Left renal cortex interstitium (tissue), 4 donors: Measurements from ENCODE around the gene USP27X. TPM values are rescaled to one million over a fixed set of nuclear protein-coding genes. Genes with fewer than 3 reads are reported as not detected.

Source experiments
- DNase-seq, 4 donors: peaks; one replicate each; pipeline ENCODE4 v3.0.0-alpha.2; 2013; ENCODE audit warnings: low read depth in 4 of 4, low spot score in 2 of 4, missing footprints in 1 of 4
- polyA plus RNA-seq, 4 donors: library from polyadenylated mRNA; unstranded; fragments of 120-200 nt; gene quantifications; one replicate each; pipeline ENCODE4 v1.2.1, GENCODE V29; 2013; ENCODE audit not compliant: insufficient read length in 4 of 4

Gene USP27X
- polyA plus RNA-seq, 4 donors = 10.6 to 14.0 (median 11.5) TPM

DNA sequence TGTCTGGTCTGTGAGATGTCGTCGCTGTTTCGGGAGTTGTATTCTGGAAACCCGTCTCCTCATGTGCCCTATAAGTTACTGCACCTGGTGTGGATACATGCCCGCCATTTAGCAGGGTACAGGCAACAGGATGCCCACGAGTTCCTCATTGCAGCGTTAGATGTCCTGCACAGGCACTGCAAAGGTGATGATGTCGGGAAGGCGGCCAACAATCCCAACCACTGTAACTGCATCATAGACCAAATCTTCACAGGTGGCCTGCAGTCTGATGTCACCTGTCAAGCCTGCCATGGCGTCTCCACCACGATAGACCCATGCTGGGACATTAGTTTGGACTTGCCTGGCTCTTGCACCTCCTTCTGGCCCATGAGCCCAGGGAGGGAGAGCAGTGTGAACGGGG, 1.4 kb downstream of the USP27X start:
- DNase-seq = no peak

DNA sequence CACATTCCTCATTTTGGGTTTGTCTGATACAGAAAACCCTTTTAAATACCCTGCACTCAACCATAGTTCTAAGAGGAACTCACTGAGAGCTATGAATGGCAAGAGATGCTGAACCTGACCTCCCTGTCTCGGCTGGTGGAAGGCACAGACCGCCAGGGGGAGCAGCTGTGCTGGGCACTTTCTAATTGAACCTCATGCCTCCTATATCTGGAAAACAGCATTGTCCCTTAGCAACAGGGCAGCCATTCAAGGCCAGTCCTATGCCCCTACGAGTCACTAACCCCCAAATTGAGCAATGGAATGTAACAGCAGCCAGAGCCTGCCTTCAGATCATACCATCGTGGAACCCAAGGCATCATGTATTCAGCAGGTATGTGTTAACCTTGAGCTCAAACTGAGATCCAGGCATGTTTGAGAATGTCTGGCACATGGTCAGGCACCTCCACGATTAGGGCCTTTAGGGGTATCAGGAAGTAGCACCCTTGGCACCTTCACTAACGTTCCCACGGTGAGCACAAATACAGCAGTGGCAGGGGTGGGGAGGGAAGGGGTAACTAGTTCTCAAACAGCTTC, 5.1 kb downstream of the USP27X start:
- no peak for DNase-seq

DNA sequence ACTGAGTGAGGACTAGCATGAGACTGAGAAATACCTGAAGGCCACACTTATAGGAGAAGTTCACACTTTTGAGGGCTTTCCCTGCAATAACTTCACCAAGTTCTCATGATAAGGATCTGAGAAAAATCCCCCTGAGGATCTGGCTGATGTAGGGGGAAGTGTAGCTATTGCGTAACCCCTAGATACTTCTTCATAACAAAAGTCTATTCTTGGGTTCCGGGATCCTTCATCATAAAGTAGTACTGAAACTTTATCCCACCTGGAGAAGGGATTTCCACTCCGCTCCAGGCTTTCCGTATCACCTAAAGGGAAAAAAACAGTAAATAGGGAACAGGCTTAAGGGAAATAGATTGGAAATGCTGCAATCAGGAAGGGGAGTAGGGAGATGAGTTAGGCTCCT, 13.3 kb downstream of the USP27X start:
- no peak for DNase-seq

DNA sequence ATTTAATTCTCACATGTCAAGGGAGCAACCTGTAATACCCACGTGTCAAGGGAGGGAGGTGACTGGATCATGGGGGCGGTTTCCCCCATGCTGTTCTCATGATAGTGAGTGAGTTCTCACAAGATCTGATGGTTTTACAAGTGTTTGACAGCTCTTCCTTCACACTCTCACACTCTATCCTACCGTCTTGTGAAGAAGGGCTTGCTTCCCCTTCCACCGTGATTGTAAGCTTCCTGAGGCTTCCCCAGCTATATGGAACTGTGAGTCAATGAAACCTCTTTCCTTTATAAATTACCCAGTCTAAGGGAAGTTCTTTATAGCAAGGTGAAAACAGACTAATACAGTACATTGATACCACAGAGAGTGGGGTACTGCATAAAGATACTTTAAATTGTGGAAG, 17.7 kb downstream of the USP27X start:
- no peak for DNase-seq

DNA sequence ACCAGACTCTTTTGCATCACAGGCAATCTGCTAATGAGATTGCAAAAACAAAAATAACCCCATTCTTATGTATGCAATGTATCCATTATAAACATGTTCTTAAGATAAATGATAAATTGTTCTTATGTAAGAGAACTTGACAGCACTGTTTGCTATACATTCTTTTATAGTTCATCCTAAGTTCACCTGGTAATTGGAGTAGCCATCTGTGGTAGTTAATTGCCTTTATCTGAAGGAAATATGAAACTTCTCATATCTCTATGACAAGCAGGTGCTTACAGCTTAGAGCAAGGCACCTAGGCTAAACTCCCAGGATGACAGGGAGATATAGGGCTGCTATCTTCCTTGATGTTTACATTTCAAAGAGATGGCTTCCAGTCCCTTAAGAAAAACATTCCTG, 21.8 kb downstream of the USP27X start:
- DNase-seq = no peak

DNA sequence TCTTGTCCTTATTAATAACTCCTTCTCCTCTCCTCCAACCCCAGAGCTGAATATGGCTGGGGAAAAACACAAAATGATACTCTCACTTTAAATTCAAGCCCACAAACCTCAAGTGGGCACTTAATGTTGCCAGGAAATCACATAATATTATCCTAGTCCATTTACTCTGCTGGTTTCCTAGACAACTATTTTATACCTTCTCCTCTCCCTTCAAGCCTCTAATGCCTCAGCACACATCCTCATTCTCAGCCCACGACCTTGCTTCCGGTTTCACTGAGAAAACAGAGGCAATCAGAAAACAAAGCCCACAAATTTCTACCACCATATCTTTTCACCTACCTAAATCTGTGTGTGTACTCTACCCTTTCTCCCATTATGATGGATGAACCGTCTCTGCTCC, 31.1 kb downstream of the USP27X start:
- DNase-seq = no peak

DNA sequence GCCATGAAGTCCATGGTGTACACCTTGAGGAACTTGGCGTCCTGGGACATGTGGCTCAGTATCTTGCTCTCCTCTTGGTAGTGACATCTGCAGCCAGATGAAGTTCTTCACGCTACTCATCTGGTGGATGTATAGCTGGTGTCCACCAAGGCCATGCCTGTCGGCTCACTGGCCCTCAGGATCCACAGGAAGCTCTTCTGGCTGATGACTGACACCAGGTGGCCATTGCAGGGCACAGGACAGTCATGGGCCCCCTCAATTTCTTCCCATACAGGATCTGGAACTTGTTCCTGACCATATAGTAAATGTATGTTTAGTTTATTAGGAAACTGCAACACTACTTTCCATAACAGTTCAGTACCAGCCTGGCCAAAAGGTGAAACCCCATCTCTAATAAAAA, 32.8 kb downstream of the USP27X start:
- DNase-seq = no peak

DNA sequence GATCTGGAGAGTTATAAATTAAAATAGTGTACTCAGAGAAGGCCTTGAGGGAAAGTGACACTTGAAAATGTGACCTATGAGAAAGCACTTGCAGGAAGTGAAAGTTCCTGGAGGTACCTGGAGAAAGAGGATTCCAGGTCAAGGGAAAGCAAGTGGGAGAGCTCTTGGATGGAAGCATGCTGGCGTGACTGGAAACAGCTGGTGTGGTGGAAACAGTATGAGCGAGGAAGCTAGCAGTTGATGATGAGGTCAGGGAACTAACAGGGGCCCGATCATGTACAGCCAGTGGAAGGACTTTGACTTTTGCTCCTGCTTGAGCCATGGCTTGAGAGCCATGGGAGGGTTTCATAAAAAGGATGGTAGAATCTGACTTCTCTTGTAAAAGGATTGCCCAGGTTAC, 33.6 kb downstream of the USP27X start:
- no peak for DNase-seq

DNA sequence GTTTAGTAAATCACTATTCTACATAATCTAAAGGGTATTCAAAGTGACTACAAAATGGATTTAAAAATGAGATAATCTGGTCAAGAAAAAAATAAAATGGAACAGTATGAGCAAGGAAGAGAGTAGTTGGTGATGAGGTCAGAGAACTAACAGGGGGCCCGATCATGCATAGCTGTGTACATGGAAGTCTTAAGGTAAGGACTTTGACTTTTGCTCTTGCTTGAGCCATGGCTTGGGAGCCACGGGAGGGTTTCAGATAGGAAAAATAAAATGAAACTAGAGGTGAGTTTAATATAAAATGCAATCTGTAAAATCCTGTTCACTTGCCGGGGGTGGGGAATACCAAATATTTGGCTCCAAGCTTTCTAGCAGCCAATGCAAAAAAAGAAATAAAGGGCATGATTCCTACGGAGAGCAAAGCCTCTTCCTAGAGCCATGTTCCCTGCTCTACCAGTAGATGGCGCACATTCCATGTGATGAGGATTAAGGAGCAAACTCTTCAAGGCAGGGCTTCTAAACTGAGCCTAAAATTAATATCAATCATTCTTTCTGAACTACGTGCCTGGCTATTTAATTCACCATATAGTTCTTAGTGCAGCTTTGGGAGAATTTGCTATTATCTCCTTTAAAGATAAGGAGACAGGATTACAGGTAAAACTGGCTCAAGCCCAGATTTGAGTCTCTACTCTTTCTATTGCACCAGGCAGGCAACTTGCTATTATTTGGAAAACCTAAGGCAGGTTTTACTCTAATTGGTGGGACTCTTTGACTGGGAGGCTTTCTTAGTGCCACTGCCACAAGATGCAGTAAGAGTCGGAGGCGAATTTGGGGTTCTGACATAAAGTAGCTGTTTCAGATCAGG, 36.3 kb downstream of the USP27X start:
- no peak for DNase-seq

DNA sequence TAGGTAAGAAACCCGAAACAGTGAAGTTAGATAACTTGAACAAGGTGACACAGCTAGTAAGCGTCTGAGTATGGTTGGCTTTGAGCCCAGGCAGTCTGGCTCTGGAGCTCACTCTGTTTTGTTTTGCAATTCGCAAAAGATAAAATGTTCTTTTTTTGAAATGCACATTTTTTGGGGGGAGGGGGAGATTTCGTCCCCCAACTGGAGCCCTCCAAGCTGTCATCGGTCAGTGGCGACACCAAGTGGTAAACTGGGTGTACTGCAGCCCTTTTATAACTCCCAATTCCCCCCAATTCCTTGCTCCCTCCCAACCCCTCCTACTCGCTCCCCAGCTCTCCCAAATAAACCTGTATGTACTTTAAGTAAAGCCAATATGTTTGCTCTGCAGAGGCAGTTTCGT, 40.3 kb downstream of the USP27X start:
- DNase-seq = no peak

DNA sequence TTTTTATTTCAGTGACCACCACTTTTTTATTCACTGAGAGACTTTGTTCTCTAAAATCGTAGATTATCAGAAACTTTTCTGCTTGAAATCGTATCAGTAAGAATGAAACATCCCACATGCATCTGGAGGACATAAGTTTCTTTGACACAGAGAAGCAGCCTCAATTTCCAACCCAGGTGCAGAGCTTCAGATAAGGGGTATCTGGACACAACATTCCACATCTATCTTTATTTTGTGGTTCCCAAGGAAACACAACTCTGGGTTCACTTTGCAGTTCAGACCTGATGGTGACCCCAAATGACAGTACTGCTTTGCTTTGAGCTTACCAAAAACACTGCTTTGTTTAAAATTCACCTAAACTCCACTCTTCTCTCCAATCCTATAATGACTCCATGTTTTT, 41.8 kb downstream of the USP27X start:
- no peak for DNase-seq

DNA sequence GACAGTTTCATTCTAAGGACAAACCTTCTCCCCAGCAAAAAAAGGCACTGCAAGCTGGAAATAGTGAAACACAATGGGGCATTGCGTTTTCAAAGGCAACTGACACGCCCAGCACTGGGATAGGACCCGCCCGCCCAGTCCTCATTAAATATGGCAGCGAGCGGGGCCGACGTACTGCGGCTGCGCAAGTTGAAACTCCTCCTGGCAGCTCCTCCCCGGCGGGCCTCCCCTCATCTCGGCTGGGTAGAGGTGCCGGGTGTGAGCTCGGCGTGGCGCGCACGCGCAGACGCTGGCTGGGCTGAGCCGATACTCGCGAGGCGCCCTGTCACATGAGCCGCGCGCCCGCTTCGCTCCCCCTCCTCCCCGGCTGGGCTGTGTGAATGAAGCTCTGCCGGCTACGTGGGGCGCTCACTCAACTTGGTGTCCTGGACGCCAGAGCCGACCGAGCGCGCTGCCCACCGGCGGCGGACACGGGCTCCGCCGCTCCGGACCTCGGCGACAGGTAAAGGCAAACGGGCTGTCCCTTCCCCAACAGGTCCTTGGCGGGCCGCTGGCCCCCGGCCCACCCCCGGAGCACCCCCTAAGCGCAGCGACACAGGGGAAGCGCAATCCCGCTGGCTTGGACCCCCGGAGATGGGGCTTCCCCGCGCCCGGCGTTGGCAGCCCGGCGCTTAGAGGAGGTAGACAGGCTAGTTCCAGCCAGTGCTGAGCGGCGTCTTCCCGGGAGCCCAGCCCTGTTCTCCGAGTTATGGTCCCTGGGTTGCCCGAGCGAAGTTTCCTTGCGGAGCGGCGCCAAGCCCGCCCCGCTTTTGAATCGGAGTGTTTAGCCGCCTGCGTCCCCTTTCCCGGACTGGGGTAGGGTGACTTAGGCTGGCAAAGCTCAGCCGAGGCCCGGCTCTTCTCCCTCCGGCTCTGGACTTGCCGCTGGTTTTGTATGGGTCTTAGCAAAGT, 43.3 kb downstream of the USP27X start, which contains the start of gene CLCN5:
Gene CLCN5, plus strand, starts transcription at position 306 of the 951 bp plus-strand sequence. CDS start 2,703 bp downstream, outside the sequence.
- peak in 3 of 4 donors; percentile 80 to 89 (median 81) for DNase-seq

DNA sequence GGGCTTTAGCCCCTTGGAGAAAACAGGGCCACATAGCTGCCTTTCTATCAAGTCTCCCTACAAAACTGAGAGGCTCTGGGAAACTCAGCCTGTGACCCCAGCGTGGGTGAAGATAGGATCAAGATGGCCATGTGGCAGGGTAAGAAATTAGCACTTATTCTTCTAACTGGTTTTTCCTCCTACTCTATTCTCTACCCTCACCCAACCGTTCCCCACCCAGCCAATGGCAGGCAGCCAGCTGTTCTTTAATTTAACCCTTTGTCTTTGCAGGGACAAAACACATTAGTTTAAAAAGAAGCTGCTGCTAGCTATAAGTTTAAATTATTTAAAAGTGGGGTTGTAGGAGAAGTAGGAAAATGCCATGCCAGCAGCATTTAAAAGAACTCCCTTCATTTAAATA, 45.9 kb downstream of the USP27X start:
- no peak for DNase-seq

DNA sequence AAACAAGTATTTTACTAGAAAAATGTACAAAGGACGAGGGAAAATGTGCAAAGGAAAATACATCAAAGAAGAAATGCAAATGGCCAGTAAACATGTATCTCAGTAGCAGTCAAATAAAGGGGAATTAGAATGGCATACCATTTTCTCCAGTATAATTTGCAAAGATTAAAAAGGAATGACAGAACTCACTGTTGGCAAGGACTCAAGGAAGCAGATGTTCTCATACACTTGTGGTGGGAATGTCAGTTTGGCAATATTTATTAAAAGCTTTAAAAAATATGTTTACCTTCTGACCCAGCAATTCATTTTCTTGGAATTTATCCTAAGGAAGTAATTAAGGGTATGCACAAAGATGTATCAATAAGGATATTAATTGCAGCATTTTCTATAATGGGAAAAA, 50.8 kb downstream of the USP27X start:
- DNase-seq = no peak

Other genes with a start within 250 kb of the USP27X start
- not detected for gene PAGE1, start 183.5 kb upstream of the USP27X start, polyA plus RNA-seq
- 1 to 10 TPM in 2 of 4 donors, under 1 TPM in 1, not detected in 1; 0.75 to 1.5 (median 1.4) TPM for gene PAGE4, start 50.2 kb upstream of the USP27X start, polyA plus RNA-seq
- 10 to 100 TPM; 68.5 to 99.3 (median 80.5) TPM for gene CLCN5, start 43.1 kb downstream of the USP27X start, polyA plus RNA-seq